Cerebellar cortex (tissue), 1 donor: ENCODE data around the gene FUT8.

ENCODE experiments used
- DNase-seq: peaks from one replicate; pipeline ENCODE4 v3.0.0-alpha.2; 2015; ENCODE audit warnings: low spot score

Gene FUT8

DNA sequence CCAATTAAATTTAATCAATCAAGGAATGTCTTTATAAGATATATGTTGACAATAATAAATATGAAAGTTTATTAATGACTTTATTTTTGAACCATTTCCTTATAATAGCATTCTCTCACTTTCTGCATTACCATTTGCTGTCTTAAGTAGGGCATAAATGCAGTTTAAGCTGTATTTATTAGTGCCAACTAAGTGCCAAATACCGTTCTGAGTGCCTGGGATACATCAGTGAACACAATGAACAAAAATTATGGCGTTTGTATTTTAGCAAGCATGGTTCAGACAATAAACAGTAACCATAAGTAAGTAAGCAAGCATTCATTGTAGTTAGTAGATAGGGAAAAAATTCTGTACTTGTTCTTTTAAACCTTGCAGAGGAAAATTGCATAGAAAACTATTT is 145.8 kb downstream of the FUT8 start:
- DNase-seq, result no peak

GRCh38 chr14:65560340-65561027 is 148.0 kb downstream of the FUT8 start:
- DNase-seq, result no peak

GRCh38 chr14:65564370-65564769 is 151.8 kb downstream of the FUT8 start:
- DNase-seq, result no peak

DNA sequence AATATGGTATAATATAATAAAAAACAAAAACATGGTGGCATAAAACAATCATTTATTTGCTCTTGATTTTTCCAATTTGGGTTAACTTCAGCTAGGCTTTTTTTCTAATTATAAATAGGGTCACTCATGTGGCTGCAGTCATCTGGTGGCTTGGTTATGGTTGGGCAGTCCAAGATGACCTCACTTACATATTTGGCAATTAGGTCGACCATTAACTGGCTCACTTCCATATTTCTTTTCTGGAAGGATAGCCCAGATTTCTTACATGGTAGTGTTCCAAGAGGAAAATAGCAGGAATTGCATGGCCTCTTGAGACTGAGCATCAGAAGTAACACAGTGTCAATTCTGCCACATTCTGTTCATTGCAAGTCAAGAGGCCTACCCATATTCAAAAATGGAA is 153.4 kb downstream of the FUT8 start:
- DNase-seq, result peak; percentile 53

DNA sequence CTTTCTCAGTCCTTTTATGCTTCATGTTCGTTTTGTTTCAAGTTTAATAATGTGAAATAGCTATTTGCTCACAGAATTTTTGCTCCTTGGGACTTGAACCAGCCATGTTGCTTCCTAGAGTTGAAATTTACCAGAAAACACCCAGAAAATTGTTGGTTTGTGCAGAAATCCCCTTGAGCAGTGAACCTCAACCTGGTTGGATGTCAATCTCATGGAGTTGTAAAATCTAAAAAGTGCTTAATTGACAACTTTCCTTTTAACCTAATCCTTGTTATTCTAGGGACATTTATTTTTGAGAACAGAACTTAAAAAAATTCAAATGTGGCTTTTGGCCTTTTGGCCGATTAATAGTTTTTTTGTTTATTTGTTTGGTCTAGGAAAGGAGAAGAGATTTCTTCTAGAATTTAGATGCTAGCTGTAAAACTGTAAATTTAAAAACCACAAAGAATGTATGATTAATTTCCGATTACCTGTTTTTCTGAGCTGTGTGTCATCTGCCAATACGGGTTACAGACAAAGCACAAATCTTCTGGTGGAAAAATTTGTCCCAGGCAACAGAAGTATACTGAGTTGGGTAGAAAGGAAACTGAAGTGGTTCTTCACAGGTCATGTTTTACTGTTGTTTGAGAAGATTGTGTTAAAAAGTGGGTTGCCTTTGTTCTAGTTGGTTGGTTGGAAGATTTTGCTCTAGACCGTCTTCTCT is 154.4 kb downstream of the FUT8 start:
- no peak for DNase-seq

DNA sequence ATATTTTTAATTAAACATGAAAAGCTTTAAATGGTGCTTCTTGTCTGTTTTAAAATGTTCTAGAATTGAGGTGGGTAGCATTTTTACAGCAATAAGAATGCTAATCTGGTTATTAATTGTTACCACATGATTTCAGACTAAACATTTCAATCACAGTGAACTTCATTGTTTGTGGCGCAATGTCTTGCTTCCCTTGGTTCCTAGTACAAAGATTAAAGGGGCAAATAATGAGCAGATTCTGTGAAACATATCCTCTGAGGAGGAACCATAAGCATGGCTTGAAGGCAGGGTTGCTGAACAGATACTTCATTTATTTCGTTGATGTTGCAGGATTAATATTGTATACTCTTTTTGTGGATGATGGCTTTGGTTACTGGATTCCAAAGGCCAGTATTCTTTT is 162.1 kb downstream of the FUT8 start:
- DNase-seq, result no peak

GRCh38 chr14:65575389-65575788 is 162.9 kb downstream of the FUT8 start:
- DNase-seq, result no peak

- DNase-seq, result no peak
These were observed 168.4 kb downstream of the FUT8 start for GRCh38 chr14:65580973-65581372.

- no peak for DNase-seq
These were observed 168.8 kb downstream of the FUT8 start for GRCh38 chr14:65581378-65581777.

DNA sequence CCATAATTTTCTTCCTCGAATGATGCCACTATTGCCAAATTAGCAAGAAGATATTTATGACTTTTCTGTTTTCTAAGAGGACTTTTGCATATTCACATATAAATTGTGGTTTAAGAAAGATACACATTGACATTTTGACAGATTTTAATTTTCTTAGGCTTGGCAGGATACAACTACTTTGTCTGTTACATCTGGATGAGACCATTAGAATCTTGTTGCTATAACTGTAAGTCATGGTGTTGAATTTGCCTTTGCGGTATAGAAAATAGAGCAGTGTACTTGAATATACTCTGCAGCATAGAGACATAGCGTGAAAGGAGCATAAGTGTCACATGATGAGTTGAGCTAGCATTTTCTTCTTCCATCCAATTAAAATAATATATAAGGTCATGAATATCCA is 169.3 kb downstream of the FUT8 start:
- DNase-seq, result no peak

DNA sequence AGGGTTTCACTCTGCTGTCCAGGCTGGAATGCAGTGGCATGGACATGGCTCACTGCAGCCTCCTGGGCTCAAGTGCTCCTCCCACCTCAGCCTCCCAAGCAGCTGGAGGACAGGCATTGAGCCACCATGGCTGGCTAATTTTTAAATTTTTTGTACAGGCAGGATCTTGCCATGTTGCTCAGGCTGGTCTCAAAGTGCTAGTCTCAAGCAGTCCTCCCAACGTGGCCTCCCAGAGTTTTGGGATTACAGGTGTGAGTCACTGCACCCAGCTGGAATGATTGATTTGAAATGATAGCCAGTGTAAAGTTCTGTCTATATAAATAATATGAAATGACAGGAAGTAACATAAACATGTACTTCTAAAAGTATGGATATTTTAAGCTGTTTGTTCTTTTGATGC is 172.7 kb downstream of the FUT8 start:
- DNase-seq, result no peak

GRCh38 chr14:65588426-65589140 is 176.1 kb downstream of the FUT8 start:
- DNase-seq, result no peak

DNA sequence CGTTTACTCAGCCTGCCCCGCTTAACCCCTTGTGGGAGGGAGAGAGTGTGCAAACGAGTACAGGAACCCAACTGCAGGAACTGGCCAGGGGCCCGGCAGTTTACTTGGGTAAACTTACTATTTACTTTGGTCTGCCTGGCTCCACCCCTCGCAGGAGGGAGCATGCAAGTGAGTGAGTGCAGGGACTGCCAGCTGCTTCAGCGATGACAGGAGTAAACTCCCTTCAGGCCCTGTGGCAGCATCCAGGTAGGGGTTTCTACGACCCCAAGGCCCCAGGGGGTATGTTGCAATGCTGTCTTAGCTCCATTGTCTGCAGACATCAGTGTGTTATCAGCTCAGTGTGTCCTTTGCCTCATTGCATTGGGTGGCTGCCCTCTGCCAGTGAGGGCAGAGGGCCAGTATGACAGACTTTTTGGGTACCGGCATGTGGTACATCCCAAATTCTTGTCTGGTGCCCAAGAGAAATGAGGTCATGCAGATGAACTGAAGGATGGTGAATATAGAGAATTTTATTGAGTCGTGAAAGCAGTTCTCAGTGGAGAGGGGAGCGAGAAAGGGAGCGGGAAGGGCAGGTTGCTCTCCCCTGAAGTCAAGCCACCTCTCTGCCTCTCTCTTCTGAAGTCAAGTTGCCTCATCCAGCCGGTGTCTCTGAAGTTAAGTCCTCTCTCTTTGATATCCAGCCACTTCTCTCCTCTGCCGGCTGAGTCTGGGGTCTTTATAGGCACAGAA is 181.8 kb downstream of the FUT8 start:
- peak; percentile 96 for DNase-seq

DNA sequence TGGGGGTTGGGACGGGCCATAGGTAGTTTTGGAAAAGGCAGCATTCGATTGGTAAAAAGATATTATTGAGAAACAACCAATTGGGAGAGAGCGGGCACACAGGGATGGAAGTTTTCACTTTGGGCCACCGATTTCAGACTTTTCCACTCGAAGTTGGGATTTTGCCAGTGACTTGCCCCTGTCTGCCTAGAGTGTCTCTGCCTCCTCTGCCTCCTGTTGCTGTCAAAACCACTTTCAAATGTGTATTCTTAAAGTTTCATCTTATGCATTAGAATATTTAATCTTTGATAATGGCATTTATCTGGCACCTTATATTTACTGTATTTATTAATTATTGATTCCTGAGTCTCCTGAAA is 182.3 kb downstream of the FUT8 start:
- DNase-seq, result peak; percentile 51

GRCh38 chr14:65599375-65599774 is 186.8 kb downstream of the FUT8 start:
- no peak for DNase-seq

DNA sequence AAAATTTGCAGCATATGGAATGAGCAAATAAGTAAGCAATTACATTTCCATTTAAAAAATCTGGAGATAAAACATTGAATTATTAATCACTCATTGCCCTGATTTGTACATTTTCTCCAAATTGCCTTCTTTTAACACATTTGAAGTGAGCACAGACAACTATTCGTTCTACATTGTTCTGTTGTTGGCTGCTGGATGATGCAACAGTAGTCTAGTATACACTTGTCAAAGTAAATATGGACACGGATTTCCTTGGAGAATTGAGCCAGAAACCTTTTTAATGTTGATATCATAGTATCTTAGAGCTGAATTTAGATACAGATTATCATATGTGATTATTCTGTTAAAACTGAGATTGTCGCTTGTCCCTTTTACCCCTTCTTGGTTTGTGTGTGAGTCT is 188.2 kb downstream of the FUT8 start:
- DNase-seq, result no peak

GRCh38 chr14:65604535-65604934 is 192.0 kb downstream of the FUT8 start:
- DNase-seq, result no peak

- no peak for DNase-seq
These were observed 192.4 kb downstream of the FUT8 start for GRCh38 chr14:65604936-65605335.

DNA sequence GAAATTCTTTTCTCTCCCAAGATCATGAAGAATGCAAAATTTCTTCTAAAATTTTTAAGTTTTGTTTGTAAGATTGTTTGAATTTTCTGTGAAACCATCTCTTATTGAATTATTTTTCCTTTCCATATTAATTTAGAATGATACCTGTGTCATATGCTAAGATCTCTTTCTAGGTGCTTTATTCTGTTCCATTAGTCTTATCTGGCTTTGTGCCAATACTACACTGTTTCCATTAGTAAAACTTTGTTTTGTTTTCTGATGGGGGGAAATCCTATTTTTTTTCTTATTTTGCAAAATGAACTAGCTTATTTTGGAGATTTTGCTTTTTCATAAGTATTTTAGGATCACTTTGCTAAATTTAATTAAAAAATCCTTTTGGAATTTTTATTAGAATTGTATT is 193.9 kb downstream of the FUT8 start:
- DNase-seq, result no peak

GRCh38 chr14:65613131-65613650 is 200.7 kb downstream of the FUT8 start:
- no peak for DNase-seq

DNA sequence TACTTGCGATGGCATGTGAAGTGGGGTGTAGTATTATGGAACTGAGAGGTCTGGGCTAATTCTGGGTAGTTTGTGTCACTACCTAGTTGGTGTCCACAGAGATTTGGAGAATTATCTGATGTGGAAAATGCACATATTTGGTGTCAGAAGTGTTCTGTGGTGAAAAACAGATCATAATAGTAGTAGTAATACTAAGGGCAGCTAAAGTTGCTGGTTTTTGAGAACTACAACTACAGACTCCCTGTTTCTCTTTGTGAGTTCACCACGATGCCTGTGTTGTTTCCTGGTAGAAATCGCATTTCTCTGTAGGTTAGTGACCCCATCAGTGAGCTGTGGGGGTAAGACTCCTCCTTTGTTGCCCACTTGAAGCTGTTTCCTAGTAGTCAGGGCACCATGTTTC is 206.5 kb downstream of the FUT8 start:
- DNase-seq, result no peak

DNA sequence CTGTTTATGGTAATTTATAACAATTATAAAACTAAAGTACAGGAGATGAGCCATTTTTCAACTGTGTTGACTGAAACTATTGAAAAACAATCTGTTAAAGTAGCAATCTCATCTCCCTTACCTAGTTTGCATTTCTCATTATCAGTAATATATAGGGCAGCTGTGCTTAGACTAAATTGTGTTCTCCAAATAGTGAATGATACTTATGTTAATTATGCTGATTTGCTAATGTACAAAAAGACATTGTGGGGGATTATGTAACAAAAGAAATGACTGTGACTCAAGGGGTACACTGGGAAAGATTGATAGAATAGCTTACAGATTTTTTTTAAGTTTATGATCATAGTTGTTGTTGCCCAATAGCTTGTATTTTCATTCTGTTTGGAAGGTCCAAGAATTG is 207.7 kb downstream of the FUT8 start:
- no peak for DNase-seq
